H9 (cell line): ENCODE measurements around the gene KCNMB4. TPM values are rescaled to one million over a fixed set of nuclear protein-coding genes. Genes with fewer than 3 reads are reported as not detected.

Experiments used
- DNase-seq: peaks from one replicate; pipeline ENCODE4 v3.0.0-alpha.2; 2017
- H2AFZ ChIP-seq: one replicate; pipeline ENCODE4 v1.6.1; 2013; ENCODE audit warnings: mild to moderate bottlenecking, low read length, control low read depth, moderate library complexity
- H2AK5ac ChIP-seq: 2 replicates; pipeline ENCODE4 v1.6.1; 2013; ENCODE audit warnings: low read length, control low read depth, mixed read lengths; ENCODE audit not compliant: insufficient read length
- H2BK120ac ChIP-seq: one replicate; pipeline ENCODE4 v1.6.1; 2013; ENCODE audit warnings: low read depth, mild to moderate bottlenecking, low read length, control low read depth, inconsistent platforms; ENCODE audit not compliant: poor library complexity, severe bottlenecking
- H2BK12ac ChIP-seq: 2 replicates; pipeline ENCODE4 v1.6.1; 2013; ENCODE audit warnings: low read length, control low read depth, mixed read lengths, low read depth; ENCODE audit not compliant: insufficient read length
- H2BK15ac ChIP-seq: 2 replicates; pipeline ENCODE4 v1.6.1; 2013; ENCODE audit warnings: low read depth, low read length, control low read depth
- H2BK20ac ChIP-seq: one replicate; pipeline ENCODE4 v1.6.1; 2013; ENCODE audit warnings: low read depth, mild to moderate bottlenecking, low read length, control low read depth, inconsistent platforms; ENCODE audit not compliant: poor library complexity, severe bottlenecking
- H2BK5ac ChIP-seq: 2 replicates; pipeline ENCODE4 v1.6.1; 2013; ENCODE audit warnings: low read length, control low read depth, mixed read lengths; ENCODE audit not compliant: insufficient read length
- H3K14ac ChIP-seq: 2 replicates; pipeline ENCODE4 v1.6.1; 2013; ENCODE audit warnings: low read length, control low read depth; ENCODE audit not compliant: insufficient read depth
- H3K18ac ChIP-seq: 2 replicates; pipeline ENCODE4 v1.6.1; 2013; ENCODE audit warnings: low read depth, mild to moderate bottlenecking, mixed read lengths, low read length, control low read depth; ENCODE audit not compliant: insufficient read length
- H3K23ac ChIP-seq: 2 replicates; pipeline ENCODE4 v1.6.1; 2013; ENCODE audit warnings: low read length, control low read depth, mixed read lengths, low read depth; ENCODE audit not compliant: insufficient read length
- H3K23me2 ChIP-seq: 2 replicates; pipeline ENCODE4 v1.6.1; 2013; ENCODE audit warnings: low read depth, mild to moderate bottlenecking, mixed read lengths, low read length, control low read depth; ENCODE audit not compliant: insufficient read length, poor library complexity, severe bottlenecking
- H3K27ac ChIP-seq: 2 replicates; pipeline ENCODE4 v1.5.1; 2013; ENCODE audit warnings: low read length, control low read depth, mixed read lengths, low read depth; ENCODE audit not compliant: insufficient read length
- H3K27me3 ChIP-seq: 2 replicates; pipeline ENCODE4 v1.6.1; 2013; ENCODE audit warnings: low read length, control low read depth, inconsistent platforms; ENCODE audit not compliant: insufficient read depth
- H3K4ac ChIP-seq: 2 replicates; pipeline ENCODE4 v1.6.1; 2013; ENCODE audit warnings: low read depth, mild to moderate bottlenecking, control low read depth, inconsistent platforms, low read length, moderate library complexity
- H3K4me1 ChIP-seq: 2 replicates; pipeline ENCODE4 v1.6.1; 2013; ENCODE audit warnings: low read length, control low read depth, inconsistent platforms; ENCODE audit not compliant: insufficient read depth
- H3K4me2 ChIP-seq: 2 replicates; pipeline ENCODE4 v1.6.1; 2013; ENCODE audit warnings: low read length, control low read depth, mixed read lengths; ENCODE audit not compliant: insufficient read length, insufficient read depth
- H3K56ac ChIP-seq: 2 replicates; pipeline ENCODE4 v1.6.1; 2013; ENCODE audit warnings: low read depth, mild to moderate bottlenecking, mixed read lengths, low read length, control low read depth; ENCODE audit not compliant: insufficient read length
- H3K79me1 ChIP-seq: 2 replicates; pipeline ENCODE4 v1.6.1; 2013; ENCODE audit warnings: low read depth, mild to moderate bottlenecking, moderate library complexity, low read length, control low read depth, inconsistent platforms; ENCODE audit not compliant: insufficient read depth, poor library complexity, severe bottlenecking
- H3K79me2 ChIP-seq: 2 replicates; pipeline ENCODE4 v1.6.1; 2013; ENCODE audit warnings: low read length, control low read depth, inconsistent platforms; ENCODE audit not compliant: insufficient read depth
- H3K9ac ChIP-seq: 2 replicates; pipeline ENCODE4 v1.6.1; 2013; ENCODE audit warnings: low read length, control low read depth, mixed read lengths; ENCODE audit not compliant: insufficient read length; ENCODE audit errors: extremely low read depth
- H3K9me3 ChIP-seq: one replicate; pipeline ENCODE4 v1.6.1; 2013; ENCODE audit warnings: low read depth, low read length, inconsistent platforms; ENCODE audit not compliant: control insufficient read depth
- H3T11ph ChIP-seq: one replicate; pipeline ENCODE4 v1.6.1; 2013; ENCODE audit warnings: mild to moderate bottlenecking, low read length, control low read depth, inconsistent platforms
- H4K20me1 ChIP-seq: one replicate; pipeline ENCODE4 v1.6.1; 2013; ENCODE audit not compliant: control insufficient read depth, insufficient read length, insufficient read depth
- H4K5ac ChIP-seq: 2 replicates; pipeline ENCODE4 v1.6.1; 2013; ENCODE audit warnings: low read depth, mild to moderate bottlenecking, mixed read lengths, low read length, control low read depth; ENCODE audit not compliant: insufficient read length
- H4K8ac ChIP-seq: replicated peaks from 2 replicates; pipeline ENCODE4 v1.6.1; 2013; ENCODE audit warnings: low read length, control low read depth, mixed read lengths, low read depth; ENCODE audit not compliant: insufficient read length
- H4K91ac ChIP-seq: 2 replicates; pipeline ENCODE4 v1.6.1; 2013; ENCODE audit warnings: low read depth, mild to moderate bottlenecking, moderate library complexity, mixed read lengths, low read length, control low read depth; ENCODE audit not compliant: insufficient read length
- H3K27ac Mint-ChIP-seq, 3 experiments: 2 replicates in 2 of 3; 3 replicates in 1 of 3; pipeline ENCODE4 v1.8.0; 2020 to 2021; ENCODE audit warnings: mixed read lengths in 3 of 3, mild to moderate bottlenecking in 1 of 3, moderate library complexity in 1 of 3
- H3K27me3 Mint-ChIP-seq: 2 replicates; pipeline ENCODE4 v1.8.0; 2021; ENCODE audit warnings: low read depth, mild to moderate bottlenecking, moderate library complexity, mixed read lengths
- H3K36me3 Mint-ChIP-seq, 3 experiments: 2 replicates in 2 of 3; 3 replicates in 1 of 3; pipeline ENCODE4 v1.8.0; 2020 to 2021; ENCODE audit warnings: low read depth in 3 of 3, mixed read lengths in 3 of 3; ENCODE audit not compliant: insufficient read depth in 1 of 3
- H3K4me1 Mint-ChIP-seq, 2 experiments: 2 replicates each; pipeline ENCODE4 v1.8.0; 2020; ENCODE audit warnings: mixed read lengths in 2 of 2
- H3K4me3 Mint-ChIP-seq, 2 experiments: 2 replicates in 1 of 2; 3 replicates in 1 of 2; pipeline ENCODE4 v1.8.0; 2020 to 2021; ENCODE audit warnings: mild to moderate bottlenecking in 2 of 2, mixed read lengths in 2 of 2, moderate library complexity in 1 of 2
- H3K9me3 Mint-ChIP-seq, 2 experiments: 2 replicates in 1 of 2; 3 replicates in 1 of 2; pipeline ENCODE4 v1.8.0; 2020; ENCODE audit warnings: mild to moderate bottlenecking in 2 of 2, mixed read lengths in 2 of 2, moderate library complexity in 1 of 2
- CTCF ChIP-seq: fragments of 200-600 bp; sonication (generic); conservative IDR thresholded peaks from 3 replicates; pipeline ENCODE4 v1.8.0; 2021; ENCODE audit warnings: antibody characterized with exemption, mild to moderate bottlenecking
- WGBS: extraction: QIAGEN DNeasy Blood & Tissue Kit; methylation state at CpG from one replicate; pipeline ENCODE4 v1.1.7; 2013; ENCODE audit warnings: missing lambda C conversion rate, low lambda C conversion rate, mixed read lengths; ENCODE audit not compliant: insufficient read length; ENCODE audit errors: extremely low coverage; 5-methylcytosine and 5-hydroxymethylcytosine counted together
- total RNA-seq: library from RNA; stranded (reverse); gene quantifications from 2 replicates; pipeline ENCODE4 v1.2.1, GENCODE V29; 2021

Gene KCNMB4
- total RNA-seq, 1 experiment from 2014 or later = 16.2 TPM

- Histone ChIP-seq H3K27me3 (no peaks in the 10 kb centered on the region), H3K14ac (no peak overlapping the region), H3K27ac (no peak overlapping the region), H3K79me1 (peaks cover 4% of the 10 kb centered on the region), H2BK12ac (no peak overlapping the region), H3T11ph (no peak overlapping the region), H3K4me1 (no peaks in the 10 kb centered on the region; the same call in 1 of the 2 replicates), H3K9ac (no peak overlapping the region), H3K79me2 (no peaks in the 10 kb centered on the region; the same call in 1 of the 2 replicates), H2BK15ac (no peak overlapping the region), H3K23me2 (no peaks in the 10 kb centered on the region), H2AFZ (no peak overlapping the region), H2BK5ac (no peak overlapping the region), H2BK120ac (no peak overlapping the region), H3K23ac (no peak overlapping the region), H3K18ac (no peak overlapping the region), H2BK20ac (no peak overlapping the region), H4K91ac (no peak overlapping the region), H3K9me3 (no peaks in the 10 kb centered on the region), H4K5ac (no peak overlapping the region), H3K56ac (no peak overlapping the region), H3K4ac (no peak overlapping the region), H4K8ac (no peak overlapping the region), H2AK5ac (no peak overlapping the region), H4K20me1 (no peaks in the 10 kb centered on the region), H3K4me2 (no peak overlapping the region)
- Mint-ChIP-seq H3K4me3 (no peak overlapping the region), H3K27ac (peak overlapping the region in 2 of 3 experiments; percentile 89; a peak in 5 of 7 replicates), H3K9me3 (peaks cover 4 to 9% of the 10 kb centered on the region in 2 experiments; a peak in 3 of 5 replicates), H3K27me3 (no peaks in the 10 kb centered on the region), H3K4me1 (peaks cover 10 to 14% of the 10 kb centered on the region in 2 experiments), H3K36me3 (peaks cover 23 to 36% (median 25%) of the 10 kb centered on the region in 3 experiments)
- no peak for TF ChIP-seq CTCF
- WGBS = no CpG with 5 or more reads among the region's 4 CpGs
- DNase-seq = no peak
Observed at GRCh38 chr12:70383484-70383883, 17.4 kb downstream of the KCNMB4 start.
